ENCODE results near the gene OSTF1. TPM values are rescaled to one million over a fixed set of nuclear protein-coding genes. Genes with fewer than 3 reads are reported as not detected.

The OSTF1 gene
- total RNA-seq, 1 donor from 2014 or later, result 38.4 TPM

DNA sequence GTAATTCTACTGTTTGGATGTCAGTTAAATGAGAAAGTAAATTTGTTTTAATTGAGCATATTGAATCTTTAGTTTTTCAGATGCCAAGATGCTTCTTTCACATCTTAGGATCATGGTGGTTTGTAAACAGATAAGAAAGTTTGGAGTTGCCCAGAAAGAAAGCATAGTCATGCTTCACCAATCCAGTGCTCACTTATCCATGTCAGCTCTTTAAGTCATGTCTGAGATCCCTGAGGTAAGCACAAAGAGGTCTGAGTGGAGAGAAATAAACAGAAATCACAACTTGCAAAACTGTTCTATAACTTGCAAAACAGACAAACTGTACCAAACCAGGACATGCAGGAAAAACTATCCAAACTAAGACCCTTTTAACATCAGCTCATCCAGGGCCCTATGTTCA, 87.7 kb downstream of the OSTF1 start:
- no peaks in the 10 kb centered on the region for H3K4me1 Mint-ChIP-seq (ENCODE audit: low read depth, unreplicated experiment)

DNA sequence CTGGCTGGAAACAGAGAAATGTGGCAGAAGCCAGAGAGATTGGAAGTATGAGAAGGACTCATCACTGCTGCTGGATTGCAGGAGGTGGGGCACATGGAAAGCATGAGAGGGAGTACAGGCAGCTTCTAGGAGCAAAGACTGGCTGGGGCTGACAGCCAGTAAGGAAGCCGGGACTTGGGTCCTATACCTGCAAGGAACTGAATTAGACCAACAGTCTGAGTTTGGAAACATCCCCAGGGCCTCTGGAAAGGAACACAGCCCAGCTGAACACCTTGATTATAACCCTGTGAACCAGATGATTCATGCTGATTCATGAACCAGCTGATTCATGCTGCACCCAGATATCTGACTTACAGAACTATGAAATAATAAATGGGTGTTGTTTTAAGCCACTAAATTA, 93.4 kb downstream of the OSTF1 start:
- TF ChIP-seq, protein P1, sequence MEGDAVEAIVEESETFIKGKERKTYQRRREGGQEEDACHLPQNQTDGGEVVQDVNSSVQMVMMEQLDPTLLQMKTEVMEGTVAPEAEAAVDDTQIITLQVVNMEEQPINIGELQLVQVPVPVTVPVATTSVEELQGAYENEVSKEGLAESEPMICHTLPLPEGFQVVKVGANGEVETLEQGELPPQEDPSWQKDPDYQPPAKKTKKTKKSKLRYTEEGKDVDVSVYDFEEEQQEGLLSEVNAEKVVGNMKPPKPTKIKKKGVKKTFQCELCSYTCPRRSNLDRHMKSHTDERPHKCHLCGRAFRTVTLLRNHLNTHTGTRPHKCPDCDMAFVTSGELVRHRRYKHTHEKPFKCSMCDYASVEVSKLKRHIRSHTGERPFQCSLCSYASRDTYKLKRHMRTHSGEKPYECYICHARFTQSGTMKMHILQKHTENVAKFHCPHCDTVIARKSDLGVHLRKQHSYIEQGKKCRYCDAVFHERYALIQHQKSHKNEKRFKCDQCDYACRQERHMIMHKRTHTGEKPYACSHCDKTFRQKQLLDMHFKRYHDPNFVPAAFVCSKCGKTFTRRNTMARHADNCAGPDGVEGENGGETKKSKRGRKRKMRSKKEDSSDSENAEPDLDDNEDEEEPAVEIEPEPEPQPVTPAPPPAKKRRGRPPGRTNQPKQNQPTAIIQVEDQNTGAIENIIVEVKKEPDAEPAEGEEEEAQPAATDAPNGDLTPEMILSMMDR (IDR thresholded peaks at IDR 0.05; ENCODE audit: partially characterized antibody, unreplicated experiment), result no peak
- H3K36me3 Mint-ChIP-seq (ENCODE audit: unreplicated experiment), result no peaks in the 10 kb centered on the region
- no peaks in the 10 kb centered on the region for H3K4me1 Mint-ChIP-seq (ENCODE audit: low read depth, unreplicated experiment)

More for the DNA sequence above, 87.7 kb downstream of the OSTF1 start:
- TF ChIP-seq, protein P1 (IDR thresholded peaks at IDR 0.05; ENCODE audit: partially characterized antibody, unreplicated experiment), result no peak
- Mint-ChIP-seq H3K36me3 (ENCODE audit: unreplicated experiment) (no peaks in the 10 kb centered on the region), H3K27ac (ENCODE audit: unreplicated experiment) (no peak overlapping the region), H3K27me3 (ENCODE audit: unreplicated experiment) (peaks cover 2% of the 10 kb centered on the region), H3K4me3 (ENCODE audit: unreplicated experiment) (no peak overlapping the region), H3K9me3 (ENCODE audit: unreplicated experiment) (peaks cover 2% of the 10 kb centered on the region)
- DNase-seq, result no peak

DNA sequence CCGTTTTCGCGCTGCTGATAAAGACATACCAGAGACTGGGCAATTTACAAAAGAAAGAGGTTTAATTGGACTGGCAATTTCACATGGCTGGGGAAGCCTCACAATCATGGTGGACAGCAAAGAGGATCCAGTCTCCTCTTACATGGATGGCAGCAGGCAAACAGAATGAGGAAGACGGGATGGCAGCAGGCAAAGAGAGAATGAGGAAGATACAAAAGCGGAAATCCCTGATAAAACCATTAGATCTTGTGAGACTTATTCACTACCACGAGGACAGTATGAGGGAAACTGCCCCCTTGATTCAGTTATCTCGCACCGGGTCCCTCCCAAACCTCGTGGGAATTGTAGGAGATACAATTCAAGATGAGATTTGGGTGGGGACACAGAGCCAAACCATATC, 95.0 kb downstream of the OSTF1 start:
- H3K4me1 Mint-ChIP-seq (ENCODE audit: low read depth, unreplicated experiment), result no peaks in the 10 kb centered on the region
- no peak overlapping the region for H3K4me3 Mint-ChIP-seq (ENCODE audit: unreplicated experiment)

More for the DNA sequence above, 93.4 kb downstream of the OSTF1 start:
- no peak overlapping the region for H3K27ac Mint-ChIP-seq (ENCODE audit: unreplicated experiment)
- peaks cover 2% of the 10 kb centered on the region for H3K9me3 Mint-ChIP-seq (ENCODE audit: unreplicated experiment)
- DNase-seq, result no peak
- H3K27me3 Mint-ChIP-seq (ENCODE audit: unreplicated experiment), result peaks cover 2% of the 10 kb centered on the region
- no peak overlapping the region for H3K4me3 Mint-ChIP-seq (ENCODE audit: unreplicated experiment)

DNA sequence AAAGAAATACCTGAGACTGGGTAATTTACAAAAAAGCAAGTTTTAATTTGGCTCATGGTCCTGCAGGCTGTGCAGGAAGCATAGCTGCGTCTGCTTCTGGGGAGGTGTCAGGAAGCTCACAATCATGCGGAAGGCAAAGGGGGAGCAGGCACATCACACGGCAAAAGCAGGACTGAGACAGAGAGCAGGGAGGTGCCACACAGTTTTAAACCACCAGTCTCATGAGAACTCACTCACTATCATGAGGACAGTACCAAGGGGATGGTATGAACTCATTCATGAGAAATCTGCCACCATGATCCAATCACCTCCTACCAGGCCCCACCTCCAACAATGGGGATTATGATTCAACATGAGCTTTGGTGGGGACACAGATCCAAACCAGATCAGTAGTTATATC, 96.2 kb downstream of the OSTF1 start:
- H3K4me1 Mint-ChIP-seq (ENCODE audit: low read depth, unreplicated experiment), result no peaks in the 10 kb centered on the region
- no peaks in the 10 kb centered on the region for H3K9me3 Mint-ChIP-seq (ENCODE audit: unreplicated experiment)
- DNase-seq, result no peak
- H3K4me3 Mint-ChIP-seq (ENCODE audit: unreplicated experiment), result no peak overlapping the region
- H3K27me3 Mint-ChIP-seq (ENCODE audit: unreplicated experiment), result no peaks in the 10 kb centered on the region
- H3K27ac Mint-ChIP-seq (ENCODE audit: unreplicated experiment), result no peak overlapping the region
- TF ChIP-seq, protein P1 (IDR thresholded peaks at IDR 0.05; ENCODE audit: partially characterized antibody, unreplicated experiment), result no peak
- no peaks in the 10 kb centered on the region for H3K36me3 Mint-ChIP-seq (ENCODE audit: unreplicated experiment)

More for the DNA sequence above, 95.0 kb downstream of the OSTF1 start:
- Mint-ChIP-seq H3K27me3 (ENCODE audit: unreplicated experiment) (peaks cover 2% of the 10 kb centered on the region), H3K36me3 (ENCODE audit: unreplicated experiment) (no peaks in the 10 kb centered on the region), H3K9me3 (ENCODE audit: unreplicated experiment) (peaks cover 2% of the 10 kb centered on the region), H3K27ac (ENCODE audit: unreplicated experiment) (no peak overlapping the region)
- no peak for DNase-seq
- TF ChIP-seq, protein P1 (IDR thresholded peaks at IDR 0.05; ENCODE audit: partially characterized antibody, unreplicated experiment), result no peak

DNA sequence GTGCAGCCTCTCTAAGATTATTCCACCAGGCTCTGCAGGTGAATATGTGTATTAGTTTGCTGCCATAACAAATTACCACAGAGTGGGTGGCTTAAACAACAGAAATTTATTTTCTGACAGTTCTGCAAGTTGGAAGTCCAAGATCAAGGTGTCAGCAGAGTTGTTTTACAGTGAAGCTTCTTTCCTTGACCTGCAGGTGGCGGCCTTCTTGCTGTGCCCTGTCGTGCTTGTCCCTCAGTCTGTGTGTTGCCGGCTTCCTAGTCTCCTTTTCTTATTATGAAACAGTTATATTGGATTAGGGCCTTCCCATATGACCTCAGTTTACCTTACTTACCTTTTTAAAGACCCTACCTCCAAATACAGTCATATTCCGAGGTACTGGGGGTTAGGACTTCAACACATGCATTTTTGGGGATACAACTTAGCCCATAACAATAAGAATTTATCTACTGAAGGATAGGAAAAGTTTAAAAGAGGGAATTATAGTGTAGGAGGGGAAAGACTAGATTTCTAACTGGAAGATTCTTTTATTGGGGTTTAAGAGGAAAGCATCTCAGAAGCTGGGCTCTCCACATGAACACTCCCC, 97.4 kb downstream of the OSTF1 start:
- no peaks in the 10 kb centered on the region for H3K27me3 Mint-ChIP-seq (ENCODE audit: unreplicated experiment)
- H3K27ac Mint-ChIP-seq (ENCODE audit: unreplicated experiment), result no peak overlapping the region
- no peak overlapping the region for H3K4me3 Mint-ChIP-seq (ENCODE audit: unreplicated experiment)
- DNase-seq, result peak; percentile 72
- no peaks in the 10 kb centered on the region for H3K9me3 Mint-ChIP-seq (ENCODE audit: unreplicated experiment)
- no peaks in the 10 kb centered on the region for H3K4me1 Mint-ChIP-seq (ENCODE audit: low read depth, unreplicated experiment)
- no peaks in the 10 kb centered on the region for H3K36me3 Mint-ChIP-seq (ENCODE audit: unreplicated experiment)
- TF ChIP-seq, protein P1 (IDR thresholded peaks at IDR 0.05; ENCODE audit: partially characterized antibody, unreplicated experiment), result peak; percentile 75
